Gastroesophageal sphincter (tissue), 4 donors: ENCODE results near the gene ZNF362. TPM values are rescaled to one million over a fixed set of nuclear protein-coding genes. Genes with fewer than 3 reads are reported as not detected.
A peak's percentile ranks its signal among the peaks of the same experiment; 100 is the strongest.
"Not testable (repeated sequence)": the region's sequence is repeated elsewhere in the genome, so short reads cannot be mapped to it uniquely, and the experiment has no call there.

Source experiments
- ATAC-seq: fragments of 150-250 bp; one replicate; pipeline ENCODE4 v1.9.1; 2016; ENCODE audit warnings: mild to moderate bottlenecking, moderate library complexity
- H3K27ac ChIP-seq, 4 donors: fragments of 200-600 bp; sonication (generic) in 3 of 4; 1 replicate in 3 of 4; 2 replicates in 1 of 4; pipeline ENCODE4 v1.5.1; 2016 to 2019
- H3K27me3 ChIP-seq: fragments of 200-600 bp; sonication (generic); one replicate; pipeline ENCODE4 v1.5.1; 2019
- H3K36me3 ChIP-seq, 2 donors: fragments of 200-600 bp; sonication (generic); one replicate each; pipeline ENCODE4 v1.5.1; 2019; ENCODE audit warnings: control low read depth in 1 of 2
- H3K4me1 ChIP-seq, 3 donors: fragments of 200-600 bp; sonication (generic); 1 replicate in 2 of 3; 2 replicates in 1 of 3; pipeline ENCODE4 v1.5.1; 2016 to 2019; ENCODE audit warnings: control low read depth in 2 of 3
- H3K4me3 ChIP-seq, 2 donors: fragments of 200-600 bp; sonication (generic); one replicate each; pipeline ENCODE4 v1.5.1; 2019; ENCODE audit warnings: mild to moderate bottlenecking in 1 of 2, moderate library complexity in 1 of 2
- H3K9me3 ChIP-seq, 3 donors: fragments of 200-600 bp; sonication (generic); one replicate each; pipeline ENCODE4 v1.5.1; 2017 to 2019; ENCODE audit warnings: control low read depth in 2 of 3
- EP300 ChIP-seq: sonication (generic); formaldehyde crosslinking; IDR thresholded peaks from one replicate; pipeline ENCODE4 v1.6.1; 2017; ENCODE audit warnings: antibody characterized with exemption, mild to moderate bottlenecking
- POLR2A ChIP-seq, 2 donors: fragments of 450-650 bp; IDR thresholded peaks; one replicate each; pipeline ENCODE4 v1.6.1; 2017; ENCODE audit warnings: antibody characterized with exemption in 2 of 2, mild to moderate bottlenecking in 2 of 2, moderate library complexity in 1 of 2
- POLR2AphosphoS5 ChIP-seq: sonication (generic); formaldehyde crosslinking; IDR thresholded peaks from one replicate; pipeline ENCODE4 v1.6.1; 2017; ENCODE audit warnings: antibody characterized with exemption
- WGBS, 2 donors: methylation state at CpG; one replicate each; pipeline ENCODE4 v1.1.5; 2018; ENCODE audit warnings: low coverage in 1 of 2; 5-methylcytosine and 5-hydroxymethylcytosine counted together
- total RNA-seq, 4 donors: library from RNA; depleted of rRNA; stranded (reverse); fragments of >200 nt; gene quantifications; one replicate each; pipeline ENCODE4 v1.1.0, GENCODE V29; 2016
- TF ChIP-seq, protein P1 (sequence below), 4 experiments: fragments of 200-600 bp in 2 of 4; fragments of 450-650 bp in 2 of 4; sonication (generic) in 1 of 4; IDR thresholded peaks; one replicate each; pipeline ENCODE4 v1.5.1; 2017 to 2019; ENCODE audit warnings: antibody characterized with exemption in 4 of 4, mild to moderate bottlenecking in 2 of 4, moderate library complexity in 2 of 4

The ZNF362 gene
- total RNA-seq, 4 donors from 2014 or later: 14.6 to 29.2 (median 24.1) TPM

DNA sequence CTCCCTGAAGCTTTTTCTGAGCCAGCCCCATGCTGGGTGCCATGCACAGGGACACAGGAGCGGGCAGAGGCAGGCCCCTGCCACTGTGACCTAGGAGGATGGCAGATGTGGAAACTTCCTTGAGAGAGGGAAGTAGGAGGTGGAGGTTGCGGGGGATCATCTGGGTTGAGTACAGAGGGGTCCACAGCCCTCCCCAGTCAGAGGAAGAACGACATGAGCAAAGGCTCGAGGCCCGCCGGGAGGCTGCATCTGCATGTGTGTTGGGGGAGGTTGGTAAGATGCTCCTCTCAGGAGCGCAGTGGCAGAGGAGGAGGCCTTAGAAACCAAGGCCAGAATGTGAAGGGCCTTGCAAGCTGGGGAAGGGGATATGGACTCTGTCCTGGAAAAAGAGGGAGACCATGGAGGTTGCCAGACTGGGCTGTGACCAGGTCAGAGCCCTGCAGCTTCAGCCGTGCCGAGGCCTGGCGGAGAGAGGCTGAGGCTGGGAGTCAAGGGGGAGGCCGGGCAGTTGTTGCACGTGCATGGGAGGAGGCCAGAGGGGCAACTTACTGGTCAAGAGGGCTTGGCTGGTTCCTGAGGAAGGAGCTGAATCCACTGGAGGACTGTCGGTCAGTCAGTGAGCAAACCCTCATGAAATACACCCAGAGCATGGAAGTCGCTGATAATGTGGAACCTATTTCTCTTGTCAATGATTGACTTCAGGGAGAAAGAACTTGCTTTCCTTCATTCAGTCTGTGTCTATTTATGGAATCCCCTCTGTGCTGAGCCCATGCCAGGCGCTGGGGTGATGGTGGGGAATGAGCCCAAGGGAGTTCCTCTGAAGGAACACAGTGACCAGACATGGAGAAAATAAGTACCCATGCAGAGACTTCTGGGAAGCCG, 32.9 kb downstream of the ZNF362 start:
- Histone ChIP-seq H3K27me3 (no peaks in the 10 kb centered on the region), H3K4me1 (peaks cover 0 to 36% (median 4%) of the 10 kb centered on the region in 3 donors)

DNA sequence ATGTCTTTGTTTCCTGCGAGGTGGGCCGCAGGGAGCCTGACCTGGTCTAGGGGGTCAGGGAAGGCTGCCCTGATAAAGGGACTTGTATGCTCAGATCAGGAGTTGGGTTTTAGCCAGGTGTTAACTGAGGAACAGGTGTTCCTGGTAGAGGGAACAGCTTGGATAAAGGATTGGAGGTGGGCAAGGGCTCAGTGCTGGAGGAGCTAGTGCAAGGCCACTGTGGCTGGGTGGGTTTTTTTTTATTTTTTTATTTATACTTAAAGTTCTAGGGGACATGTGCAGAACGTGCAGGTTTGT, 33.5 kb downstream of the ZNF362 start:
- no peak overlapping the region for H3K4me3 ChIP-seq
- no peak overlapping the region for H3K27ac ChIP-seq
- ATAC-seq: no peak
- TF ChIP-seq POLR2A (IDR thresholded peaks at IDR 0.05): no peak
- TF ChIP-seq, protein P1, sequence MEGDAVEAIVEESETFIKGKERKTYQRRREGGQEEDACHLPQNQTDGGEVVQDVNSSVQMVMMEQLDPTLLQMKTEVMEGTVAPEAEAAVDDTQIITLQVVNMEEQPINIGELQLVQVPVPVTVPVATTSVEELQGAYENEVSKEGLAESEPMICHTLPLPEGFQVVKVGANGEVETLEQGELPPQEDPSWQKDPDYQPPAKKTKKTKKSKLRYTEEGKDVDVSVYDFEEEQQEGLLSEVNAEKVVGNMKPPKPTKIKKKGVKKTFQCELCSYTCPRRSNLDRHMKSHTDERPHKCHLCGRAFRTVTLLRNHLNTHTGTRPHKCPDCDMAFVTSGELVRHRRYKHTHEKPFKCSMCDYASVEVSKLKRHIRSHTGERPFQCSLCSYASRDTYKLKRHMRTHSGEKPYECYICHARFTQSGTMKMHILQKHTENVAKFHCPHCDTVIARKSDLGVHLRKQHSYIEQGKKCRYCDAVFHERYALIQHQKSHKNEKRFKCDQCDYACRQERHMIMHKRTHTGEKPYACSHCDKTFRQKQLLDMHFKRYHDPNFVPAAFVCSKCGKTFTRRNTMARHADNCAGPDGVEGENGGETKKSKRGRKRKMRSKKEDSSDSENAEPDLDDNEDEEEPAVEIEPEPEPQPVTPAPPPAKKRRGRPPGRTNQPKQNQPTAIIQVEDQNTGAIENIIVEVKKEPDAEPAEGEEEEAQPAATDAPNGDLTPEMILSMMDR (IDR thresholded peaks at IDR 0.05): no peak
- TF ChIP-seq POLR2AphosphoS5: no peak
- TF ChIP-seq EP300: no peak
- peaks cover 0 to 41% (median 4%) of the 10 kb centered on the region in 3 donors for H3K4me1 ChIP-seq
- peaks cover 0 to 47% of the 10 kb centered on the region in 2 donors for H3K36me3 ChIP-seq
- H3K27me3 ChIP-seq: no peaks in the 10 kb centered on the region
- H3K9me3 ChIP-seq: no peaks in the 10 kb centered on the region
- 93 to 97% methylated on average over 1 to 3 of the region's 3 CpGs for WGBS, 2 donors

More for the DNA sequence above, 32.9 kb downstream of the ZNF362 start:
- peaks cover 0 to 44% of the 10 kb centered on the region in 2 donors for H3K36me3 ChIP-seq
- WGBS, 2 donors: 83 to 94% methylated on average over 6 to 11 of the region's 16 CpGs
- no peak for ATAC-seq
- H3K4me3 ChIP-seq: no peak overlapping the region
- H3K9me3 ChIP-seq: no peaks in the 10 kb centered on the region
- H3K27ac ChIP-seq: peak overlapping the region in 1 of 4 donors; percentile 17
- no peak for TF ChIP-seq EP300

DNA sequence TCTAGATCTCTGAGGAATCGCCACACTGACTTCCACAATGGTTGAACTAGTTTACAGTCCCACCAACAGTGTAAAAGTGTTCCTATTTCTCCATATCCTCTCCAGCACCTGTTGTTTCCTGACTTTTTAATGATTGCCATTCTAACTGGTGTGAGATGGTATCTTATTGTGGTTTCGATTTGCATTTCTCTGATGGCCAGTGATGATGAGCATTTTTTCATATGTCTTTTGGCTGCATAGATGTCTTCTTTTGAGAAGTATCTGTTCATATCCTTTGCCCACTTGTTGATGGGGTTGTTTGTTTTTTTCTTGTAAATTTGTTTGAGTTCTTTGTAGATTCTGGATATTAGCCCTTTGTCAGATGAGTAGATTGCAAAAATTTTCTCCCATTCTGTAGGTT, 34.3 kb downstream of the ZNF362 start:
- WGBS, 2 donors: no CpG with 5 or more reads among the region's 2 CpGs
- H3K4me1 ChIP-seq: peaks cover 0 to 49% (median 9%) of the 10 kb centered on the region in 3 donors
- not testable (repeated sequence) for H3K9me3 ChIP-seq

DNA sequence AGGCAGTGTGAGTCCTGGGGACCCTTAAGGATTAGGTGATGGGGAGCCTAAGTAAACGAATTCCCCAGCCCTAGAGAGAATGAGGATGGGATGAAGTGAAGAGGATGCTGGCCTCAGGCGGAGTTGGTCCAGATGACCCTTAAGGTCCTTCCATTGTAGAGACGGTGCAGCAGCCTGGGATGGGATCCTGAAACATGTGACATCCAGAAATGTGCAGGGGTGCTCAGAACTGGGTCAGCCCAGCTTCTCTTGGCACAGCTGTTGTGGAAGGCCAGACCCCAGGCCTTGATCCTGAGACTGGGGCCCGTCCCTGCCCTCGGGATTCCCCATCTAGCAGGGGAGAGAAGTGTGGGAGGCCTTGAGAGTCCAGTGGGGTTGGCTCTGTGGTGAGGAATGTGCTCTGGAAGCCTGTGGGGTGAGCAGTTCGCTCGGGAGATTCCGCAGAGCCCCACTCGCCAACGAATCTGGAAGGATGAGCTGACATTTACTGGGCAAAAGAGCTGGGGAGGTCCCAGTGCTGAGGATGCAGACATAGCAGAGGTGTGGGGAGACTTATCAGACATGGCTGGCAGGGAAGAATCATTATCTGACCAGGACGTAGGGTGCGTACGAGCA, 36.5 kb downstream of the ZNF362 start:
- no peak for ATAC-seq
- H3K27ac ChIP-seq: peak overlapping the region in 3 of 4 donors; percentile 37 to 55 (median 55)
- no peak overlapping the region for H3K4me3 ChIP-seq
- H3K9me3 ChIP-seq: no peaks in the 10 kb centered on the region
- H3K4me1 ChIP-seq: peaks cover 0 to 47% (median 10%) of the 10 kb centered on the region in 3 donors
- 41 to 54% methylated on average over 3 to 6 of the region's 13 CpGs for WGBS, 2 donors
- H3K36me3 ChIP-seq: peaks cover 0 to 56% of the 10 kb centered on the region in 2 donors
- TF ChIP-seq, protein P1 (IDR thresholded peaks at IDR 0.05): no peak
- TF ChIP-seq POLR2A (IDR thresholded peaks at IDR 0.05) (no peak), EP300 (no peak), POLR2AphosphoS5 (no peak)
- H3K27me3 ChIP-seq: no peaks in the 10 kb centered on the region

More for the DNA sequence above, 34.3 kb downstream of the ZNF362 start:
- not testable (repeated sequence) for ATAC-seq, H3K27me3 ChIP-seq, H3K4me3 ChIP-seq, H3K27ac ChIP-seq
- peaks cover 0 to 46% of the 10 kb centered on the region in 2 donors for H3K36me3 ChIP-seq

DNA sequence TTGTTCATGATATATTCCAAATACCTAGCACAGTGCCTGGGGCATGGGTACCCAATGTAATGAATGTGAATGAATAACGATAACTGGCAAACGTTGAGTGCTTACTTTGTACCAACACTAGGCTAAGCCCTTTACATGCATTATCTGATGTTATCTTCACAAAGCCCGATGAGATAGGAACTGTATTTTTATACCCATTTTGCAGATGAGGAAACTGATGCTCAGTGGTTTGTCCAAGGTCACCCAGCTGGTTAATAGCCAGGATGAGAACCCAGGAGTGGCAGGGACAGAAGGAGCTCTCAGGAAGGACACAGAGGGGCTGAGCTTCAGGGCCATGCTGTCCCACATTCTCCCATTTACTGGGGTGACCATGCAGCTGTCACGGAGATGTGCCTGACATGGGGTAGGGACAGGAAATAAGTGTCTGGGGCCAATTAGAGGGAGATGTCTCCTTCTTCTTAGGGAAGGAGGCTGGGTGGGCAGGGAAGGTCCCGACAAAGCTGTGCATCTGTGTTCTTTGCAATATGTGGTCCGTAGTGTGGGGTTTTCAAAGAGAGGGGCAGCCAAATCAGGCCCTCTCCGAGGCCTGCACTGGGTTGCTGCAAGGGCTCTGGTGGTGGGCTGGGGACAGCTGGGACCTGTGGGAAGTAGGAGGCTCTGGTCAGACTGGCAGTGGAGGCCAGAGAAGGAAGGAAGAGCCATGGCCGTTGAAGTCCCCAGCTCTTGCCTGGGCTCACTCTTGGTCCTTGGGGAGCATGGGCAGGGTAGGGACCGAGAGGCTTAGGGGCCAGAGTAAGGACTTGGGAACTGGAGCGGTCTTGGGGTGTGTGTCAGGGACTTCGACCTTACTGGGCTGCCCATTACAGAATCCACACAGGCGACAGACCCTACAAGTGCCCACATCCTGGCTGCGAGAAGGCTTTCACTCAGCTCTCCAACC, 38.0 kb downstream of the ZNF362 start:
- Histone ChIP-seq H3K4me3 (no peak overlapping the region), H3K27me3 (no peaks in the 10 kb centered on the region), H3K36me3 (peaks cover 0 to 64% of the 10 kb centered on the region in 2 donors), H3K4me1 (peaks cover 0 to 50% (median 10%) of the 10 kb centered on the region in 3 donors), H3K27ac (peak overlapping the region in 2 of 4 donors; percentile 67 to 73), H3K9me3 (no peaks in the 10 kb centered on the region)
- TF ChIP-seq, protein P1 (IDR thresholded peaks at IDR 0.05): no peak
- TF ChIP-seq EP300 (no peak), POLR2A (IDR thresholded peaks at IDR 0.05) (no peak), POLR2AphosphoS5 (no peak)
- 77 to 78% methylated on average over 4 to 5 of the region's 13 CpGs for WGBS, 2 donors
- ATAC-seq: no peak
